Left ventricle myocardium superior (tissue), 1 donor: ENCODE data around the gene RAB3GAP2. TPM values are rescaled to one million over a fixed set of nuclear protein-coding genes. Genes with fewer than 3 reads are reported as not detected.
A peak's percentile ranks its signal among the peaks of the same experiment; 100 is the strongest.
"Not testable (repeated sequence)": the region's sequence is repeated elsewhere in the genome, so short reads cannot be mapped to it uniquely, and the experiment has no call there.

Source experiments
- ATAC-seq: fragments of 200-7000 bp; cut with Tn5 transposase; one replicate; pipeline ENCODE4 v1.9.1; 2020; ENCODE audit warnings: mild to moderate bottlenecking, moderate library complexity
- DNase-seq: peaks from one replicate; pipeline ENCODE4 v3.0.0-alpha.2; 2020
- intact Hi-C: fragments of 100-400 bp; cut with micrococcal nuclease; formaldehyde crosslinking; loops from one replicate; pipeline ENCODE4 v1.11.0; 2022
- long read RNA-seq: library from polyadenylated mRNA; unstranded; transcript quantifications from one replicate; pipeline ENCODE4 v2.0.0, GENCODE V29; 2021
- total RNA-seq: library from RNA; stranded (reverse); fragmentation: NEBNext Ultra II Directional; extraction: Animal tissue kit (Norgen Biotek cat#: 25700); gene quantifications from one replicate; pipeline ENCODE4 v1.2.1, GENCODE V29; 2021
- donor health status: DM: no; HTN: yes; CAD: no; lungs with severe emphysema.

The RAB3GAP2 gene
- 25.9 TPM for total RNA-seq
- long read RNA-seq, partial matches to known transcripts, result 2 of 20 reads
- long read RNA-seq, other reads (novel, unspliced or antisense), result 18 of 20 reads

- intact Hi-C loops, result no loop called here
- ATAC-seq (peak; percentile 98), DNase-seq (peak; percentile 97)
Observed at GRCh38 chr1:220272047-220272840, at the start of gene RAB3GAP2. Gene RAB3GAP2 (minus strand): TSS chr1:220272453. CDS start chr1:220272337, 116 bp downstream.

GRCh38 chr1:220321758-220322157 is 49.5 kb upstream of the RAB3GAP2 start:
- intact Hi-C loops, result no loop called here

DNA sequence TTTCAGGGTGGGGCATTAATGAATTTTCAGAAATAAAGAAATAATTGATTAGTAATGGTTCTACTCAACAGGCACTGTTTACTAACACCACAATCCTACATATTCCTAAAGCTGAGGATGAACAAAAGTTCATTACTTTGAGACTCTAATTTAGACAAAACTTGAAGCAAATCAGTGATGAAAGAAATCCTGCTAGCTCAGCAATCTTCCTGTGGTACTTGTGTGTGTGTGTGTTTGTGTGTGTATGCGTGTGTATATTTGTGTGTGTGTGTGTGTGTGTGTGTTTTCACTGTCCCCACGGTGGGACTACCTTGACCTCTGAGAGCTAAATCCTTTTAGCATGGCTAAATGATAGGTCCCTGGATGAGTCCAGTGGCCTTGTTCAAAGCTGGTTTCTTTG is 48.5 kb upstream of the RAB3GAP2 start:
- no peak for ATAC-seq
- intact Hi-C loops, result no loop called here
- no peak for DNase-seq

More at GRCh38 chr1:220321758-220322157, 49.5 kb upstream of the RAB3GAP2 start:
- ATAC-seq (no peak), DNase-seq (no peak)

- ATAC-seq (peak; percentile 81), DNase-seq (no peak)
- intact Hi-C loops, result no loop called here
Observed at GRCh38 chr1:220318673-220319072, 46.4 kb upstream of the RAB3GAP2 start.

DNA sequence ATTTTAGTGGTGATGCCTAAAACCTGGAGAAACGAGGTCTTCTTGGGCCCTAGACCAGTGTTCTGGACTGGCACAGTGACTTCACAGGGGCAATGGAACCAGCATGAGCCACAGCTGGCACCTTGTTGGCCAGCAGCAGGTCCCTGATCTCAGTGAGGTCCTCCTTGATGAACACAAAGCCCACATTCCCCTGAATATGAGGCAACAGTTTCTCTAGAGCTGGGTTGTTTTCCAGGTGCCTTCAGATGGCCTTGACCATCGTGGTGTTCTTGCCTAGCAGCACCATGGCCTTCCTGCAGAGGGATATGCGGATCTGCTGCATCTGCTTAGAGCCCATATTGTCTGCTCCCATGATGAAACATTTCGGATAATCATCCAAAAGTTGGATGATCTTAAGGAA is 44.9 kb upstream of the RAB3GAP2 start:
- intact Hi-C loops, result no loop called here
- DNase-seq, result no peak
- no peak for ATAC-seq

DNA sequence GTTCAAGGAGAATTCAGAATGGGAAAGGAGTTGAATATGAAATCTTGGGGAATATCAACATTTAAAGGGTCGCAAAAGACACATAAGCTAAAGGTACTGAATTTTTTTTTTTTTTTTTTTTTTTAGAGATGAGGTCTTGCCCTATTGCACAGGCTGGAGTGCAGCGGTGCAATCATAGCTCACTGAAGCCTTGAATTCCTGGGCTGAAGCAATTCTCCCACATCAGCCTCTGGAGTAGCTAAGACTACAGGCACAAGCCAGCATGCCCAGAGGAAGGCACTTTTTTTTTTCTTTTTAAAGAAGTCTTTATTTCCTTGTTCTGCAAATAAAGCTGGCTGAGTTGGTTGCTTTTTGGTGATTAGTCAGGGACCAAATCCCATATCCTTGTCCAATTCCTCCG is 44.1 kb upstream of the RAB3GAP2 start:
- DNase-seq (no peak), ATAC-seq (no peak)
- intact Hi-C loops, result no loop called here

DNA sequence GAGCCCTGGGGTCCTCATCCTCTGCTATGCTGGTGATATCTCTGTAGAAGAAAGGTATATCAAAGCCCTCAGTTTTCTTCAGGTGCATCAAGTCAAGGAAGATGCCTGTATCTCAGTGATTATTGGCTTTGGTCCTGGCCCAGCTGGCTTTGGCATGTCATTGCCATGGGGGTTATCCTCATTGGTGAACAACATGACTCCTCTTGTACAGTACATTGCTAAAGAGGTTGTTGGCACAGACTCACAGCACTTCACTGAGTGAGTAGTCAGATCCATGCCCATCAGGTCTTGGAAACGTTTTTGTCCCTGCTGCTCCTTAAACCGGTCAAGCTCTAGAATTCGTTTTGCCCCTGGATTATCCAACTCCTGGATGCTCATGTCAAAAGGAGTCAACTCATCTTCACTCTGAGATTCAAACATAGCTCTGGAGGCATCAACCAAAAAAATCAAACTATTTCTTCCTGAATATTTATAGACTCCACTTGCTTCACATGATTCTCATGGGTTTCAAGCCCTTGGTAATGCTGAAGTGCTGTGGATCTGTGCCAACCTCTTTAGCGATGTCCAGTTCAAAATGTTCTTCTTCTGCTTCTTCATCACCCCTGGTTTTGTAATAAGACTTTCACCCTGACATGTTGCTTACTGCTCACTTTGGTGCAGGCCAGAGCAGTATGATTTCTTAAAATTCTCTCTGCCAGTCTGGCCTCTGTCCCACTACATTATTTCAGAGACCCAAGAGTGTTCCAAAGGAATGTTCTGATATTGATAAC is 43.0 kb upstream of the RAB3GAP2 start:
- peak; percentile 89 for ATAC-seq
- no peak for DNase-seq
- intact Hi-C loops, result no loop called here

GRCh38 chr1:220313576-220313975 is 41.3 kb upstream of the RAB3GAP2 start:
- DNase-seq (no peak), ATAC-seq (no peak)
- intact Hi-C loops, result no loop called here

DNA sequence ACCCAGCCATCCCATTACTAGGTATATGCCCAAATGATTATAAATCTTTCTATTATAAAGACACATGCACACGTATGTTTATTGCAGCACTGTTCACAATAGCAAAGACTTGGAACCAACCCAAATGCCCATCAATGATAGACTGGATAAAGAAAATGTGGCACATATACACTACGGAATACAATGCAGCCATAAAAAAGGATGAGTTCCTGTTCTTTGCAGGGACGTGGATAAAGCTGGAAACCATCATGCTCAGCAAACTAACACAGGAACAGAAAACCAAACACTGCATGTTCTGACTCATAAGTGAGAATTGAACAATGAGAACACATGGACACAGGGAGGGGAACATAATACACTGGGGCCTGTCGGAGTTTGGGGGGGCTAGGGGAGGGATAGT is 37.9 kb upstream of the RAB3GAP2 start:
- ATAC-seq, intact Hi-C loops, DNase-seq: not testable (repeated sequence)

DNA sequence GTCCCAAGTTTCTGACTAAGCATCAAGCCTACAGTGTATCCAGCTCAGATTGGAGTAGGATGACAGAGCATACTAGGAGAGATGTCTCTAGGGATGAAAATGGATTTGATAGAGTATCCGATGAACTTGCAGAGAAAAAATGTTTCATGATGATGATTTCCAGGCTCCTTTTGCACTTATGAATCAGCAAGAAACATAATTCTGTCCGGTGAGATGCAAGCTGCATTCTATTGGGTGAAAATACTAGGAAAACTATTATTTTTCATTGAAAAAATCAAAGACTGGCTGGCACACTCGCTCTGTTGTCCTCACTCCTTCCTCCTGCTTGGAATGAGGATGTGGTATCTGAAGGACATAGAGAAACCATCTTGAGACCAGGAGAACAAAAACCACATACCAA is 35.4 kb upstream of the RAB3GAP2 start:
- DNase-seq, result no peak
- no peak for ATAC-seq
- intact Hi-C loops, result no loop called here

GRCh38 chr1:220306339-220306738 is 34.1 kb upstream of the RAB3GAP2 start:
- intact Hi-C loops, result no loop called here
- ATAC-seq, result no peak

GRCh38 chr1:220303871-220304270 is 31.6 kb upstream of the RAB3GAP2 start:
- intact Hi-C loops, result no loop called here
- ATAC-seq, result no peak
- DNase-seq, result no peak

More at GRCh38 chr1:220306339-220306738, 34.1 kb upstream of the RAB3GAP2 start:
- DNase-seq, result no peak

DNA sequence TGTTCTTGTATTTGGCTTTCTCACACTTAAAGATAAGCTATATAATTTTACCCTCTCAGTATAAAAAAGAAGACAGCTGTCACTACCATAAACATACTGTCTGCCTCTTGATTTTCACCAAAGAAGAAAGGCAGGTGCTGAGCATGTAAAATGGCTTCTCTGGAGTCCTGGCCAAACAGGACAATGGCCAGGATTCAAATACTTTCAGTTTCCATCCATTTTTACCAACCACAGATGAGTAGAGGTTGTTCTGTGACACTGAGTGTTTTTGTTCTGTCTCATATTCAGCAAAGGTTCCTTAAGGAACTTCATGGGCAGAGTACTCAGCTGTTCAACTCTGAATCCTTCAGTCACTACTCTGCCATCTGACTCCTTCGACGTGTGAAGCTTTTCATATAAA is 29.4 kb upstream of the RAB3GAP2 start:
- intact Hi-C loops, result no loop called here
- ATAC-seq (no peak), DNase-seq (no peak)

DNA sequence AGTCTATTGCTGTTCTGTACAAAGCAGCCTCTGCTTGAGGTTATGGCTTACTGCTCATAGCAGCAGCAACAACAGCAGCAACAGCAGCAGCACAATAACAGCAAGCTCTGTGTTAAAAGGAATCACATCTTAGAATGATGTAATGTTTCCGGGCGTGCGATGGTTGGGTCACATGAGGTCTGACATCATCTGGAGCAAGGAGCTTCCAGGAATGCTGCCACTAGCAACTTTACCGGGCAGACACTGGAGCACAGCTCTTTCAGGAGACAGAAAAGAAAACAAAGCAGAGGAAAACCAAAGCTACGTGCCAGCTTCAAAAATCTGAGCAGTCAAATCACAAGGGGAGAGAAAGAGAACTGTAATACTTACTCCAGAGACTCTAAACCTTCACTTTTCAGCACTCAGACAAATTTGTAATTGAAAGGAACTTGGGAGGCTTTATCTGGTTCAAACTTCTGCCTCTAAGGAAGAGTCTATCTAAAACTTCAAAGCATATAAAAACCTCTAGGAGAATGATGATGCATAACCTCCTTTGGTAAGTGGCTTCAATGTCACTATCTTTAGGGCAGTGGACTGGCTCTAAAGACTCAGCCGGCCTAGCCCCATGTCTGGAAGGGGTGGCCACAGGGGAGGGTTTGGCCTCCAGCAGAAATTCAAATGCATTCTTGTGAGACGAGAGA is 28.3 kb upstream of the RAB3GAP2 start:
- peak; percentile 64 for DNase-seq
- intact Hi-C loops, result no loop called here
- peak; percentile 97 for ATAC-seq

- ATAC-seq (no peak), DNase-seq (no peak)
- intact Hi-C loops, result no loop called here
Observed at GRCh38 chr1:220299337-220299736, 27.1 kb upstream of the RAB3GAP2 start.

- ATAC-seq (no peak), DNase-seq (no peak)
- intact Hi-C loops, result no loop called here
Observed at GRCh38 chr1:220298470-220299205, 26.4 kb upstream of the RAB3GAP2 start.

GRCh38 chr1:220296981-220297380 is 24.7 kb upstream of the RAB3GAP2 start:
- intact Hi-C loops, result no loop called here
- DNase-seq, result no peak
- ATAC-seq, result no peak

- no peak for DNase-seq
- ATAC-seq, result no peak
- intact Hi-C loops, result no loop called here
Observed at GRCh38 chr1:220294846-220295301, 22.6 kb upstream of the RAB3GAP2 start.

DNA sequence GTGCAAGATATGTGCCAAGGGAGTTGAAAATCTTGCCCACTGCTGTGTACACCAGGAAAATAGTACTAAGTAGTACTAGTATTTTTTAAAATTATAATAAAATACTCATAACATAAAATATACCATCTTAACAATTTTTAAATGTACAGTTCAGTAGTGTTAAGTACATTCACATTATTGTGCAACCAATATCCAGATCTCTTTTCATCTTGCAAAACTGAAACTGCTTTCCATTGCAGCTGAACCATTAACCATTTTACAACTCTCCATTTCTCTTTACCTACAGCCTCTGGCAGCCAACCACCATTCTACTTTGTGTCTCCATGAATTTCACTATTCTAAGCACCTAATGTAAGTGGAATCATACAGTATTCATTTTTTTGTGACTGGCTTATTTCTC is 19.3 kb upstream of the RAB3GAP2 start:
- DNase-seq (no peak), ATAC-seq (no peak)
- intact Hi-C loops, result no loop called here
